Measurements from ENCODE around the gene GPC1. TPM values are rescaled to one million over a fixed set of nuclear protein-coding genes. Genes with fewer than 3 reads are reported as not detected.

The GPC1 gene
- total RNA-seq, 2 experiments from 2014 or later, result 5.8 to 7.9 TPM

DNA sequence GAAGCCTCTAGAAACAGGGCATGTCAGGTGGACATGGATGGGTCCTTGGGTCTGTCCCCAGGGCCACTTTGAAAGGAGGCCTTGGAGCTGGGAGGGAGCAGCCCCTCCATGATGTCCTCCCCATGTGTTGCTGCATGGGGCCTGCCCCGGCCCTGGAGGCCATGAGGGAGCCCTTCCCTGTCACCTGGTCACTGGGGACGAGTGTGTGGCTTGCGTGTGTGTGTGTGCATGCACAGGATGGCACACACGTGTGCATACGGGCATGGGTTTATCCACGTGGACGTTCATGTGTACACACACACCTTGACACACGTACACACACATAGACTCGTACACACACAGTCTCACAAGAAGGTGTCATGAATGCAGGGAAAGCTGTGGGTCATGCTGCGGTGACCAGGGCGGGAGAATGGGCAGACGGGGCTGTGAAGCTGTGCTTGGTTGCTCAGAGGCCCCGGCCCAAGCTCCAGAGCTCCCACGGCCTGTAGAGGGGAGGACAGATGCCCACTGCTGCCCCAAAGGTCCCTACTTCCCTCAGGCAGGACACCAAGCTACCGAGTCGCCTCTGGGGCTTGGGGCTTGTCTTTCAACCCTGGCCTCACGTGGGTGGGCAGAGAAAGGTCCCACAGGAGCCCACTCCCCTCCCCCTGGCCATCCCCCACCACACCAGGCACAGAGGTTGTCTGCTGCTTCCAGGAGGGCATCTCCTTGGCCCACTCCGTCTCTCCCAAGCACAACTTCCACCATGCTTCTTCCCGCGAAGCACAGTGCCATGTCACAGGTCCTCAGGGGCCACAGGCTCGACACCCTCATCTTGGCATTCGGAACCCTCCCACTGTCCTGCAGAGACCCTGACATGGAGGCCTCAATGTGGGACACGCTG, 42.3 kb upstream of the GPC1 start:
- H3K4me1 Mint-ChIP-seq, result peaks cover 3% of the 10 kb centered on the region
- POLR2A ChIA-PET, result interaction anchor here (0.9 kb wide), 1 partner anchor 38 kb away, joined by 3 read pairs; no protein-coding TSS in a partner anchor
- CTCF ChIA-PET, result no interaction called here
- no peaks in the 10 kb centered on the region for H3K9me3 Mint-ChIP-seq
- H3K27ac Mint-ChIP-seq, result no peak overlapping the region
- H3K4me3 Mint-ChIP-seq, result no peak overlapping the region
- no peaks in the 10 kb centered on the region for H3K36me3 Mint-ChIP-seq (ENCODE audit: low read depth)
- DNase-seq, result no peak
- no peaks in the 10 kb centered on the region for H3K27me3 Mint-ChIP-seq

DNA sequence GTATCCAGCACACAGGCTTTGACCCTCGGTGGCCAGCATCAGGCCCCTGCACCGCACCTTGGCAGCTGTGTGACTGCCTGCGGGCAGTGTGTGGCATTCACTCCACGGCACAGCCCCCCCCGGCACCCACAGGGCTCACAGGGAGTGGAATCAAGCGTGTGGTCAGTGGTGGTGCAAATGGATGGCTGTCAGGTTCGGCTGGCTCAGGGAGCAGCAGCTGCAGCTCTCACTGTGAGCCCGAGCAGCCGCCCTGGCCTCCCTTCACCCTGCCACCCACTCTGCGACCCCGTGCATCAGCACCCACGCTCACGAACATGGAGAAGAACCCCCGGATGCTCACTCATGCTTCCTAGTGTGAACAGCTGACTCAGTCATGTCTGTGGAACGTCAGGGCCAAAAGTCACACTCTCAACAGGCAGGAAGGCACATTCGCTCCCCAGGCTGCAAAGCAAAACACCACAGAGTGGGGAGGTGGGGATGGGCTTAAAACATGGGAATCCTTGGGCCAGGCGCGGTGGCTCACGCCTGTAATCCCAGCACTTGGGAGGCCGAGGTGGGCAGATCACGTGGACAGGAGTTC, 41.5 kb upstream of the GPC1 start:
- no peak overlapping the region for H3K27ac Mint-ChIP-seq
- ChIA-PET POLR2A (no interaction called here), CTCF (no interaction called here)
- H3K4me3 Mint-ChIP-seq, result no peak overlapping the region
- peaks cover 3% of the 10 kb centered on the region for H3K4me1 Mint-ChIP-seq
- no peaks in the 10 kb centered on the region for H3K36me3 Mint-ChIP-seq (ENCODE audit: low read depth)
- H3K9me3 Mint-ChIP-seq, result no peaks in the 10 kb centered on the region
- DNase-seq, result no peak
- H3K27me3 Mint-ChIP-seq, result no peaks in the 10 kb centered on the region

- H3K36me3 Mint-ChIP-seq (ENCODE audit: low read depth), result no peaks in the 10 kb centered on the region
- peaks cover 3% of the 10 kb centered on the region for H3K4me1 Mint-ChIP-seq
- POLR2A ChIA-PET, result no interaction called here
- no peak overlapping the region for H3K4me3 Mint-ChIP-seq
- no peak for DNase-seq
- no peaks in the 10 kb centered on the region for H3K9me3 Mint-ChIP-seq
- no peak overlapping the region for H3K27ac Mint-ChIP-seq
- CTCF ChIA-PET, result no interaction called here
- no peaks in the 10 kb centered on the region for H3K27me3 Mint-ChIP-seq
Measured at GRCh38 chr2:240394549-240394948, 40.9 kb upstream of the GPC1 start.

- CTCF ChIA-PET, result no interaction called here
- POLR2A ChIA-PET, result no interaction called here
- H3K9me3 Mint-ChIP-seq, result no peaks in the 10 kb centered on the region
- DNase-seq, result no peak
- no peaks in the 10 kb centered on the region for H3K36me3 Mint-ChIP-seq (ENCODE audit: low read depth)
- no peaks in the 10 kb centered on the region for H3K27me3 Mint-ChIP-seq
- H3K4me1 Mint-ChIP-seq, result peaks cover 3% of the 10 kb centered on the region
- H3K4me3 Mint-ChIP-seq, result no peak overlapping the region
- H3K27ac Mint-ChIP-seq, result no peak overlapping the region
Measured at GRCh38 chr2:240395448-240395847, 40.0 kb upstream of the GPC1 start.

DNA sequence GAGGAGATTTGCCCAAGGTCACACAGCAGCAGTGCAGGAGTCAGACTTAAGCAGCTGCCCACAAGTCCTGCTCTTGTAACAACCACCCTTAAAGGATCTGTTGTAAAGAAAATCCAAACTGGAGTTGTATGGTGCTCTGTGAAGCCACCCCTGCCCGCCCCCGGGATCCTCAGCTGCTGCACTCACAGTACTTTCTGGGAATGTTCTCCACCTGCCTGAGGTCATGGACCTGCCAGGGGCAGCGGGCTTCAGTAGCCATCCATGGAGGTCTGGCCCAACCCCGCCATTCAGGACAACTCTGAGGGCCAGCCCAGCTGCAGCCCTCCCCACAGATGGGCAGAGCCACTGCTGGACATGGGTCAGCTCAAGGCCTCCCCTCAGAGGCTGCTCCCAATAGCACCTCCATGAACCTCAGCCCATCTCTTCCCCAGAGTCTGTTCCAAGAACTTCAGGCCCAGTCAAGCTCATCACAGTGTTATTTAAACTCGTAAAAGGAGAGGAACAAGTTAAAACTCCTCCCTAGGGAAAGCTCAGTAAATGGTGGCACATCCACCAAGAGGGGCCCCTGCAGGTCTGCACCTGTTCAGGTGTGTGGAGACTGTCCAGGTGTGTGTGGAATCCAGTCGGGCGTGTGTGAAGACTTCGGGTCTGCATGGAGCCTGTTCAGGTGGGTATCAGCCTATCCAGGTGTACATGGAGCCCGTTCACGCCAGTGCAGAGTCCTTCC, 39.4 kb upstream of the GPC1 start:
- no peak for DNase-seq
- Mint-ChIP-seq H3K27me3 (no peaks in the 10 kb centered on the region), H3K36me3 (ENCODE audit: low read depth) (no peaks in the 10 kb centered on the region), H3K9me3 (no peaks in the 10 kb centered on the region), H3K27ac (no peak overlapping the region), H3K4me1 (peaks cover 3% of the 10 kb centered on the region), H3K4me3 (no peak overlapping the region)
- POLR2A ChIA-PET, result no interaction called here
- CTCF ChIA-PET, result no interaction called here

DNA sequence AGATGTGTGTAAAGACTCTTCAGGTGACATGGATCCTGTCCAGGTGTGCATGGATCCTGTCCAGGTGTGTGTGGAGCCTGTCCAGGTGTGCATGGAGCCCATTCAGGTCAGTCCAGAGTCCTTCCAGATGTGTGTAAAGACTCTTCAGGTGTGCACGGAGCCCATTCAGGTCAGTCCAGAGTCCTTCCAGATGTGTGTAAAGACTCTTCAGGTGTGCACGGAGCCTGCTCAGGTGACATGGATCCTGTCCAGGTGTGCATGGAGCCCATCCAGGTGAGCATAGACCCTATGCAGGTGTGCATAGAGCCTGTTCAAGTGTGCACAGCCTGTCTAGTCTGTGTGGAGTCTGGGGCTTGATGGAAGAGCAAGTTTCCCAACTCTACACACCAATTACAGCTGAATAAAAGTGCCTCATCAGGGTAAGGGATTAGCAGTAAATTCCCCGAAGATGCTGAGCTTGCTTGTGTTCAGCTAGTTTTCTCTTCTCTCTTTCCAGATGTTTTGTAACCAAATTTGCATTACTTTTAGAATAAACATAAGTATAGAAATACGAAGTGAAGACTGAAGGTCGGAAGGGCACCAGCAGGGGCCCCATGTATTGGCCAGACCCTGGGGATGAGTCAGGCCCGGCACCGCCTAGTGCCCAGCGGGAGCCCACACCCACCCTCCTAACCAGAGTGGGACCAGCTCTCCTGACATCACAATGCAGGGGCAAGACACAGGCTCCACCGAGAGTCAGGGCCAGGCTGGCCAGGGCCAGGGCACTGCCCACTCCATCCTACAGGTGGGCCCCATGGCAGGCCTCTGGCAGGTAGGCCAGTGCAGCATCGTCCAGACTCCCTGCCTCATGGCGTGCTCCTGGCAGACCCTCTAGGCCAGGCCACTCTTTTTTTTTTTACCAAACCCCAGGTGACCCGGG, 38.6 kb upstream of the GPC1 start:
- CTCF ChIA-PET, result no interaction called here
- no peak overlapping the region for H3K4me3 Mint-ChIP-seq
- no peak for DNase-seq
- POLR2A ChIA-PET, result no interaction called here
- H3K27ac Mint-ChIP-seq, result no peak overlapping the region
- no peaks in the 10 kb centered on the region for H3K9me3 Mint-ChIP-seq
- no peaks in the 10 kb centered on the region for H3K36me3 Mint-ChIP-seq (ENCODE audit: low read depth)
- H3K27me3 Mint-ChIP-seq, result no peaks in the 10 kb centered on the region
- H3K4me1 Mint-ChIP-seq, result peaks cover 4% of the 10 kb centered on the region

- H3K4me1 Mint-ChIP-seq, result peaks cover 10% of the 10 kb centered on the region
- H3K4me3 Mint-ChIP-seq, result no peak overlapping the region
- no peak for DNase-seq
Measured at GRCh38 chr2:240397542-240397916, 37.9 kb upstream of the GPC1 start.

DNA sequence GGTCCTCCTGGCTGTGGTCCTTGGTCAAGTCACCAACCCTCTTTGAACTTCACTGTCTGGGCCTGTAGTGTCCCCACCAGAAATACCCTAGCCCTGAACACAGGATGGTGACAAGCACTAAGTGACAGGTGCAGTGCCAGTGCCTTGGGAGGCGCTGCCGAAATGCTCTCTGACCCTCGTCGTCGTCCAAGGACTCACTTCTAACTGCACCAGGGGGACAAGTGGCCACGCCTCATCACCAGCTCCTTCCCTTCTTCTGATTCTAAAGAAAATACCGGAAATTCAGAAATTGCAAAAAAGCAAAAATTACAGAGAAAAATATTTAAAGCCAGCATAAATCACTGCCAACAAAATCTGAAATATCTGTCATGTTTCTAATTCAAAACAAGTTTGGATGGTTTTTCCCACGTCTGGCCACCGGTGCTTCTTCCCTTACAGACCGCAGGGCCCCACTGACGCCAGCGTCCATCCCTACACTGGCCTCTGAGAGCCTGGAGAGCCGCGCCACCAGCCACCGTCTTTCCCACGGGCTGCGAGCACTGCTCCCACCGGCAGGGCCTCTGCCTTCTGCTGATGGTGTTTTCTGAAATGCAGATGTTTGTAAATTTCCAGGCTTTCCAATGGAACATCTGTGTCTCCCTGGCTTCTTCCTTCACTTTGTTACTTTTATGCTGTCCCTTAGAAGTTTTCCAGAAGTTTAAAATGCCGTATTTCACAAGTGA, 37.4 kb upstream of the GPC1 start:
- CTCF ChIA-PET, result no interaction called here
- POLR2A ChIA-PET, result no interaction called here
- DNase-seq, result no peak
- Mint-ChIP-seq H3K36me3 (ENCODE audit: low read depth) (no peaks in the 10 kb centered on the region), H3K4me3 (no peak overlapping the region), H3K9me3 (no peaks in the 10 kb centered on the region), H3K27ac (no peak overlapping the region), H3K4me1 (peaks cover 13% of the 10 kb centered on the region), H3K27me3 (no peaks in the 10 kb centered on the region)

More at GRCh38 chr2:240397542-240397916, 37.9 kb upstream of the GPC1 start:
- ChIA-PET POLR2A (no interaction called here), CTCF (no interaction called here)
- Mint-ChIP-seq H3K9me3 (no peaks in the 10 kb centered on the region), H3K36me3 (ENCODE audit: low read depth) (no peaks in the 10 kb centered on the region), H3K27ac (no peak overlapping the region), H3K27me3 (no peaks in the 10 kb centered on the region)

- Mint-ChIP-seq H3K4me1 (peaks cover 19% of the 10 kb centered on the region), H3K9me3 (no peaks in the 10 kb centered on the region), H3K27ac (no peak overlapping the region), H3K27me3 (no peaks in the 10 kb centered on the region), H3K36me3 (ENCODE audit: low read depth) (no peaks in the 10 kb centered on the region), H3K4me3 (no peak overlapping the region)
- ChIA-PET CTCF (no interaction called here), POLR2A (no interaction called here)
- no peak for DNase-seq
Measured at GRCh38 chr2:240398661-240399267, 36.7 kb upstream of the GPC1 start.

GRCh38 chr2:240399419-240400324, 35.8 kb upstream of the GPC1 start:
- H3K4me1 Mint-ChIP-seq, result peaks cover 25% of the 10 kb centered on the region
- no peak for DNase-seq
- H3K27me3 Mint-ChIP-seq, result no peaks in the 10 kb centered on the region
- no peak overlapping the region for H3K27ac Mint-ChIP-seq
- H3K4me3 Mint-ChIP-seq, result no peak overlapping the region
- H3K9me3 Mint-ChIP-seq, result no peaks in the 10 kb centered on the region
- ChIA-PET POLR2A (no interaction called here), CTCF (no interaction called here)
- H3K36me3 Mint-ChIP-seq (ENCODE audit: low read depth), result no peaks in the 10 kb centered on the region

DNA sequence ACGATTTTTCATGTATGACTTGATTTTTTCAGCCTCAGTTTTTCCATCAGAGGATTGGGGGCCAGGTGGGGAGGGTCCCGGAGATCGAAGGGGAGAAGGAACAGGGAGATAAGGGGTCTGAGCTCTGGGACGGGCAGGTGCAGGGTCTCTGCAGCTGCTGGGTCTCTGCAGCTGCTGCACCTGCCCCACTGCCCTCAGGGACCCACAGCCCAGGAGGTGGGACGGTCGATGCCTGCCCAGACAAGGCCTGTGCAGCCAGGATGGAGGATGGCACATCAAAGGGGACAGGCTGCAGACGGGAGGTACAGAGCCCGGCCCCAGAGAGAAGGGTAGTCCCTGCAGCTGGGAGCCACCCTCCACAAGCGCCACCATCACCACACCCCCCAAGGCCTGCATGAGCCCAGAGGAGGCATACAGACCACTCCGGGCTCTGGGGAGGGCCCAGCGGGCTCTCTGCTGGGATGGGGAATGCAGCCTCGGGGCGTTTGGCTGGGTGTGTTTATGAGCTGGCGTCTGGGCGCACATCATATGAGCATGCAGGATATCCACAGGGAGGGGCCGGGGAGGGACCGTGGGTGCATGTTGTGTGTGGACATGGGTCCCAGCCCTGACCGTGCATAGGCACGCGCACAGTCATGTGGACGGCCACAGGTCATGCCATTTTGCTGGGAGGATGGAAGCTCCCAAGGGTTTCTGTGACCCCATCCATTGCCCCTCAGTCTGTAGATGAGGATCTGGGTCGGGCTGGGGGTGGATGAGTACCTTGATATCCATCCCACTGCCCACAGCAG, 34.9 kb upstream of the GPC1 start:
- H3K27me3 Mint-ChIP-seq, result no peaks in the 10 kb centered on the region
- ChIA-PET CTCF (no interaction called here), POLR2A (no interaction called here)
- DNase-seq, result no peak
- no peak overlapping the region for H3K4me3 Mint-ChIP-seq
- no peaks in the 10 kb centered on the region for H3K36me3 Mint-ChIP-seq (ENCODE audit: low read depth)
- H3K4me1 Mint-ChIP-seq, result peaks cover 25% of the 10 kb centered on the region
- no peaks in the 10 kb centered on the region for H3K9me3 Mint-ChIP-seq
- no peak overlapping the region for H3K27ac Mint-ChIP-seq

Measured in activated CD4-positive, alpha-beta memory T cell treated with anti-CD3 and anti-CD28 coated beads, Interleukin-2, amount 10 ng/mL, durations not matched to agents 7 days and 5 days (primary cell).